ENCODE measurements around the gene IL17RE. TPM values are rescaled to one million over a fixed set of nuclear protein-coding genes. Genes with fewer than 3 reads are reported as not detected.

IL17RE gene
- total and polyA plus RNA-seq, 9 of the 15 experiments (the other 6 are each of a cell fraction or from before 2014, with no cell fraction given): 0.32 to 1.9 (median 0.51) TPM; not detected in 4

DNA sequence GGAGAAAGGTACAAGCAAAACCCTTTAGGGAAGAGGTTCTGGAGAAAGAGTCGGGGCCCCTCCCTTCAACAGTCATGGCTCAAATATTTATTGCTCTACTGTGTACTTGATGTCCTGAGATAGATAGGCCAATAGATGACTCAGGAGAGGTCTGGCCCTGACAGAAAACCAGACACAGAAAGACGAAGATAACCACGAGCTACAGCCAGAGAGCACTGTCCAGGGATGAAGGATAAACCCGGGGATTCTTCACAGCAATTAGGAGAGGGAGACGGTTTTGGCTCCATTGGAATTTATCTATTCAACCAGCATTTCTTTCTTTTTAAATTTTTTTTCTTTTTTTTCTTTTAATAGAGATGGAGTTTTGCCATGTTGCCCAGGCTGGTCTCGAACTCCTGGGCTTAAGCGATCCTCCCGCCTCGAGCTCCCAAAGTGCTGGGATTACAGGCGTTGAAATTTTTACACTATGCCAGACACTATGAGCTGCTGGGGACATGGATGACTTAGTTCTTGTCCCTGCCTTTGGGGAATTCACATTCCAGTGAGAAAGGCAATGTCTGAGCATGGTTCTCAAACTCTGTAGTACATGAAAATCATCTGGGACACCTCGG, 18.0 kb upstream of the IL17RE start (continued):
- TF ChIP-seq BMI1 (IDR thresholded peaks at IDR 0.05; ENCODE audit: low read length) (no peak), HSF4 (CRISPR knock-in tag; IDR thresholded peaks at IDR 0.05; ENCODE audit: borderline replicate concordance) (no peak), FOSL1 (tag; conservative IDR thresholded peaks at IDR 0.05) (peak; percentile 97), CHCHD3 (CRISPR knock-in tag; IDR thresholded peaks at IDR 0.05) (no peak), CBX8 (IDR thresholded peaks at IDR 0.05; ENCODE audit: borderline replicate concordance, extremely low read depth, low read depth, low read length, poor library complexity, severe bottlenecking) (no peak), STAT5A (IDR thresholded peaks at IDR 0.05; ENCODE audit: borderline replicate concordance, low read length) (peak; percentile 42; the same call in 1 of the 2 replicates)
- TF ChIP-seq, protein P1, sequence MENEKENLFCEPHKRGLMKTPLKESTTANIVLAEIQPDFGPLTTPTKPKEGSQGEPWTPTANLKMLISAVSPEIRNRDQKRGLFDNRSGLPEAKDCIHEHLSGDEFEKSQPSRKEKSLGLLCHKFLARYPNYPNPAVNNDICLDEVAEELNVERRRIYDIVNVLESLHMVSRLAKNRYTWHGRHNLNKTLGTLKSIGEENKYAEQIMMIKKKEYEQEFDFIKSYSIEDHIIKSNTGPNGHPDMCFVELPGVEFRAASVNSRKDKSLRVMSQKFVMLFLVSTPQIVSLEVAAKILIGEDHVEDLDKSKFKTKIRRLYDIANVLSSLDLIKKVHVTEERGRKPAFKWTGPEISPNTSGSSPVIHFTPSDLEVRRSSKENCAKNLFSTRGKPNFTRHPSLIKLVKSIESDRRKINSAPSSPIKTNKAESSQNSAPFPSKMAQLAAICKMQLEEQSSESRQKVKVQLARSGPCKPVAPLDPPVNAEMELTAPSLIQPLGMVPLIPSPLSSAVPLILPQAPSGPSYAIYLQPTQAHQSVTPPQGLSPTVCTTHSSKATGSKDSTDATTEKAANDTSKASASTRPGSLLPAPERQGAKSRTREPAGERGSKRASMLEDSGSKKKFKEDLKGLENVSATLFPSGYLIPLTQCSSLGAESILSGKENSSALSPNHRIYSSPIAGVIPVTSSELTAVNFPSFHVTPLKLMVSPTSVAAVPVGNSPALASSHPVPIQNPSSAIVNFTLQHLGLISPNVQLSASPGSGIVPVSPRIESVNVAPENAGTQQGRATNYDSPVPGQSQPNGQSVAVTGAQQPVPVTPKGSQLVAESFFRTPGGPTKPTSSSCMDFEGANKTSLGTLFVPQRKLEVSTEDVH (IDR thresholded peaks at IDR 0.05; ENCODE audit: low read depth, partially characterized antibody): no peak
- TF ChIP-seq, protein P2, sequence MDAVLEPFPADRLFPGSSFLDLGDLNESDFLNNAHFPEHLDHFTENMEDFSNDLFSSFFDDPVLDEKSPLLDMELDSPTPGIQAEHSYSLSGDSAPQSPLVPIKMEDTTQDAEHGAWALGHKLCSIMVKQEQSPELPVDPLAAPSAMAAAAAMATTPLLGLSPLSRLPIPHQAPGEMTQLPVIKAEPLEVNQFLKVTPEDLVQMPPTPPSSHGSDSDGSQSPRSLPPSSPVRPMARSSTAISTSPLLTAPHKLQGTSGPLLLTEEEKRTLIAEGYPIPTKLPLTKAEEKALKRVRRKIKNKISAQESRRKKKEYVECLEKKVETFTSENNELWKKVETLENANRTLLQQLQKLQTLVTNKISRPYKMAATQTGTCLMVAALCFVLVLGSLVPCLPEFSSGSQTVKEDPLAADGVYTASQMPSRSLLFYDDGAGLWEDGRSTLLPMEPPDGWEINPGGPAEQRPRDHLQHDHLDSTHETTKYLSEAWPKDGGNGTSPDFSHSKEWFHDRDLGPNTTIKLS (IDR thresholded peaks at IDR 0.05; ENCODE audit: borderline replicate concordance, low read depth): no peak; the same call in 1 of the 2 replicates
- TF ChIP-seq, protein P3, sequence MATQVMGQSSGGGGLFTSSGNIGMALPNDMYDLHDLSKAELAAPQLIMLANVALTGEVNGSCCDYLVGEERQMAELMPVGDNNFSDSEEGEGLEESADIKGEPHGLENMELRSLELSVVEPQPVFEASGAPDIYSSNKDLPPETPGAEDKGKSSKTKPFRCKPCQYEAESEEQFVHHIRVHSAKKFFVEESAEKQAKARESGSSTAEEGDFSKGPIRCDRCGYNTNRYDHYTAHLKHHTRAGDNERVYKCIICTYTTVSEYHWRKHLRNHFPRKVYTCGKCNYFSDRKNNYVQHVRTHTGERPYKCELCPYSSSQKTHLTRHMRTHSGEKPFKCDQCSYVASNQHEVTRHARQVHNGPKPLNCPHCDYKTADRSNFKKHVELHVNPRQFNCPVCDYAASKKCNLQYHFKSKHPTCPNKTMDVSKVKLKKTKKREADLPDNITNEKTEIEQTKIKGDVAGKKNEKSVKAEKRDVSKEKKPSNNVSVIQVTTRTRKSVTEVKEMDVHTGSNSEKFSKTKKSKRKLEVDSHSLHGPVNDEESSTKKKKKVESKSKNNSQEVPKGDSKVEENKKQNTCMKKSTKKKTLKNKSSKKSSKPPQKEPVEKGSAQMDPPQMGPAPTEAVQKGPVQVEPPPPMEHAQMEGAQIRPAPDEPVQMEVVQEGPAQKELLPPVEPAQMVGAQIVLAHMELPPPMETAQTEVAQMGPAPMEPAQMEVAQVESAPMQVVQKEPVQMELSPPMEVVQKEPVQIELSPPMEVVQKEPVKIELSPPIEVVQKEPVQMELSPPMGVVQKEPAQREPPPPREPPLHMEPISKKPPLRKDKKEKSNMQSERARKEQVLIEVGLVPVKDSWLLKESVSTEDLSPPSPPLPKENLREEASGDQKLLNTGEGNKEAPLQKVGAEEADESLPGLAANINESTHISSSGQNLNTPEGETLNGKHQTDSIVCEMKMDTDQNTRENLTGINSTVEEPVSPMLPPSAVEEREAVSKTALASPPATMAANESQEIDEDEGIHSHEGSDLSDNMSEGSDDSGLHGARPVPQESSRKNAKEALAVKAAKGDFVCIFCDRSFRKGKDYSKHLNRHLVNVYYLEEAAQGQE (IDR thresholded peaks at IDR 0.05; ENCODE audit: borderline replicate concordance): peak; percentile 19; the same call in 1 of the 2 replicates
- TF ChIP-seq, protein P3 (CRISPR knock-in tag; IDR thresholded peaks at IDR 0.05; ENCODE audit: low read depth): no peak
- TF ChIP-seq, protein P4, sequence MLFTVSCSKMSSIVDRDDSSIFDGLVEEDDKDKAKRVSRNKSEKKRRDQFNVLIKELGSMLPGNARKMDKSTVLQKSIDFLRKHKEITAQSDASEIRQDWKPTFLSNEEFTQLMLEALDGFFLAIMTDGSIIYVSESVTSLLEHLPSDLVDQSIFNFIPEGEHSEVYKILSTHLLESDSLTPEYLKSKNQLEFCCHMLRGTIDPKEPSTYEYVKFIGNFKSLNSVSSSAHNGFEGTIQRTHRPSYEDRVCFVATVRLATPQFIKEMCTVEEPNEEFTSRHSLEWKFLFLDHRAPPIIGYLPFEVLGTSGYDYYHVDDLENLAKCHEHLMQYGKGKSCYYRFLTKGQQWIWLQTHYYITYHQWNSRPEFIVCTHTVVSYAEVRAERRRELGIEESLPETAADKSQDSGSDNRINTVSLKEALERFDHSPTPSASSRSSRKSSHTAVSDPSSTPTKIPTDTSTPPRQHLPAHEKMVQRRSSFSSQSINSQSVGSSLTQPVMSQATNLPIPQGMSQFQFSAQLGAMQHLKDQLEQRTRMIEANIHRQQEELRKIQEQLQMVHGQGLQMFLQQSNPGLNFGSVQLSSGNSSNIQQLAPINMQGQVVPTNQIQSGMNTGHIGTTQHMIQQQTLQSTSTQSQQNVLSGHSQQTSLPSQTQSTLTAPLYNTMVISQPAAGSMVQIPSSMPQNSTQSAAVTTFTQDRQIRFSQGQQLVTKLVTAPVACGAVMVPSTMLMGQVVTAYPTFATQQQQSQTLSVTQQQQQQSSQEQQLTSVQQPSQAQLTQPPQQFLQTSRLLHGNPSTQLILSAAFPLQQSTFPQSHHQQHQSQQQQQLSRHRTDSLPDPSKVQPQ (CRISPR knock-in tag; IDR thresholded peaks at IDR 0.05; ENCODE audit: borderline replicate concordance): no peak

Data from K562 (cell line).